Spleen (tissue), 7 donors: ENCODE data around the gene TFAP2B.

ENCODE experiments used
- CTCF ChIP-seq, 11 experiments: fragments of 200-600 bp in 7 of 11; fragments of 450-650 bp in 4 of 11; sonication (generic) in 4 of 11; IDR thresholded peaks in 8 of 11; conservative IDR thresholded peaks in 3 of 11; 1 replicate in 7 of 11; 2 replicates in 4 of 11; pipeline versions ENCODE4 v1.4.0 to v1.8.0; 2016 to 2021; ENCODE audit warnings: antibody characterized with exemption in 11 of 11, inconsistent platforms in 4 of 11, mild to moderate bottlenecking in 1 of 11
- POLR2A ChIP-seq, 3 donors: fragments of 450-650 bp; IDR thresholded peaks; one replicate each; pipeline ENCODE4 v1.5.1; 2017; ENCODE audit warnings: antibody characterized with exemption in 3 of 3, mild to moderate bottlenecking in 1 of 3
- POLR2AphosphoS5 ChIP-seq, 3 donors: sonication (generic); formaldehyde crosslinking; IDR thresholded peaks; one replicate each; pipeline ENCODE4 v1.5.1; 2017; ENCODE audit warnings: antibody characterized with exemption in 3 of 3
- donor health status: DM: no; HTN: no; CAD: no; lungs with moderate emphysema.
- donor health status: DM: no; HTN: no; CAD: no.
- donor health status: DM: no; HTN: no; CAD: no.

- TF ChIP-seq CTCF (IDR thresholded peaks at IDR 0.05 in 8 of 11, conservative IDR thresholded peaks at IDR 0.05 in 3 of 11) (no peak), POLR2AphosphoS5 (IDR thresholded peaks at IDR 0.05) (no peak), POLR2A (IDR thresholded peaks at IDR 0.05) (no peak)
Observed at GRCh38 chr6:50849796-50850180, 31.1 kb downstream of the TFAP2B start.
